Stimulated activated CD4-positive, alpha-beta T cell treated with anti-CD3 and anti-CD28 coated beads, Interleukin-12 subunit alpha, Interleukin-12 subunit beta, amount 100 ng/mL, for 4 hours (primary cell): ENCODE results near the gene ARHGEF28.

Experiments used
- DNase-seq: peaks from one replicate; pipeline ENCODE4 v3.0.0-alpha.2; 2020

The ARHGEF28 gene

DNA sequence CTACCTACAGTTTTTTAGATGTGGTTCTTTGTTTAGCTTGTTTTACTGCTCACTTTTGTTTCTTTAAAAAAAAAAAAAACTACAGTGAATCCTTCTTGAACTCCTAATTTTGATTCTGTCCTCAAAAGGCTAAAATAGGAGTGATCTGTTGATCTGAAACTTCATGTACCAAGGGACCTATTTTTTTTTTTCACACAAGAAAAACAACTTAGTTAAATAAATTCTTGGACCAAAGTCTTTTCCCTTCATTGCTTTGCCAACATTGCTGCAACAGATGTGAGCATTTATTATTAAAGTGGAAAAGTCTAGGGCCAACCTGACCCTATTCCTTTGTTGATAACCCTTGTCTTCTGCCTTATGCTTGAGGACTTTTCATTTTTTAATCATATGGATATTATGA is 236.8 kb downstream of the ARHGEF28 start:
- DNase-seq: no peak

DNA sequence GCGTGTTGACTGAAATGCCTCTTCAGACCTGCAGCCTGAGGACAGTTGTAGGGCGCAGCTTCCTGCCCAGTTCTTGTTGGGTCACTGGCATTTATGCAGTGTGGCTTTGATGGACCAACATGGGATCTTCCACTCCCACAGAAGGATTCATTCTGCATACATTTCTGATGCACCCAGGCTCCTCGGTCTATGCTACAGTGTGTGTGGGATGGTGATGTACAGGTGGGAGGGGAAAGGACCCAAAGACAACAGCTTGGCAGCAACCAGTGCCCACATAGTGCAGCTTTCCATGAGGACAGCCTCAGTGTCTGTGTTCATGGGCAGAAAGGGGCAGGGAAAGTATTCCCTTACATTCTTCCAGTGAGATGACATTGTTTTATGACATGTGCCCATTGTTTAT is 237.9 kb downstream of the ARHGEF28 start:
- DNase-seq: no peak

DNA sequence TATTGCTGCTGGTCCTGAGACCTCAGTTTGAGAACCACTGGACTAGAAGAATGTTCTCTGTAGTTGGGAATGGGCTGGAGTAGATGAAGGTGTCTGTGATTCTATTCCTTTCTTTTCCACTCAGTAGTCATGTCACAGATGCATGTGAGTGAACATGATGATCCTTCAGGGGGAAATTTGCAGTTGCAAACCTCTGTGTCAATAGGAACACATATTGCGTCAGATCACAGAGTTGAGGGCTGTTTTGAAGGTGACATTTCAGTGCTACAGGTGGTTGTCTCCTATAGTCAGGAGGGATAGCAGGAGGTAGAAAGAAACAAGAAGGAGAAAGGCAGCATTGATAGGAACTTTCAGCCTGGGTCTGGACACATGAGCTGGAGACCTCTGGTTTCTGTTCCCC is 239.3 kb downstream of the ARHGEF28 start:
- no peak for DNase-seq

DNA sequence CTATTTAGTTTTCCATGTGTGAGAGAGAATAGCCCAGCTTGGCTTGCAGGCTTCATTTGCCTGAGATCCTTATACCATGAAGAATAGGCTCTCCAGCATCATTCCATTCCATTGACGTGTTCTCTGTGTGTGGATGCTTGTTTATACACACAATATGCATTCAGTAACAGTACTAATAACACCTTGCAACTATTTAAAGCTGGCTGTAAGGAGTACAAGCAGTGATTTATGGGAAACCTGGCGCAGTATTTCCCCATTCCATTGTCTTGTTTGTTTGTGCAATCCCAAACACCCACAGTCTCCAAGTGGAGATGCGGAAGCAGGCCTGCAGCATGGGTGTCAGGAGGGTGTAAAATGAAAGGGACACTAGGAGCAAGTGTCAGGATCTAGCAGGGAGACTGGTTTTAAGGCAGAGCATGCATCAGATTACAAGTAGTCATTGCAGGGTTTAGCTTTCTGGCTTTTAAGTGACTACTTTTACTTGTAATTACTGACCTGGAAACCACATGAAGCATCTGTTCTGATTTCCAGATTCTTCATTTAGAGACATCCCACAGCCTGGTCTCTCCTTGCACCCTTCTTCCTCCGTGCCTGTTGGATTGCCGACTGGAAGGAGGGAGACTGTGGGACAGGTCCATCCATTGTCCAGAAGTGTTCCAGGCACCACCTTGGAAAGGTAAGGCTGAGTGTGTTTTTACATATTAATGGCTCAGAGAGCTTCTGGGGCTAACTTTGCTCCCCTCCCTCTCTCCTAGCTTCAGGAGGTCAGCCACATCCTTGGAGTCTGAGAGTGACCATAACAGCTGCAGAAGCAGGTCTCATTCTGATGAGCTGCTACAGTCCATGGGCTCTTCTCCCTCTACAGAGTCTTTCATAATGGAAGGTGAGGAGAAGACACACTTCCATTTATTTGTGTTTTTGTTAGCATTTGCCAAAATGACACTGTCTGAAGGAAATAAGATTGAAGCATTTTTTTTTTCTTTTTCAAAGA is 241.6 kb downstream of the ARHGEF28 start:
- no peak for DNase-seq

DNA sequence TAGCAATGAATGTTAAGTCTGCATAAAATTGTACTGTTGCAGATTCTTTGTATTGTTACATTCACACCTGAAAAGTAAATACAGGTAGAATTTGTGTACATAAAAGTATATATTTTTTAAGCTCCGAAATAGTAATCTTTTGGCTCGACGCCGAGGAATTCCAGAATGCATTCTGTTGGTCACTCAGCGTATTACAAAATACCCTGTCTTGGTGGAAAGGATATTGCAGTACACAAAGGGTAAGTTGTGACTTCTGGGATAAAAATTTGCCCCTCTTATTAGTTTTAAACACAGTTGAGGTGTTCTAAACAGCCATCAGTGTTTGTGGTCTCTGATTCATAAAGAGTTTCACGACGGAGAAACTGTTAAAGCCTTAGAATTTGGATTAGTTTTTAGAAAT is 257.6 kb downstream of the ARHGEF28 start:
- no peak for DNase-seq

DNA sequence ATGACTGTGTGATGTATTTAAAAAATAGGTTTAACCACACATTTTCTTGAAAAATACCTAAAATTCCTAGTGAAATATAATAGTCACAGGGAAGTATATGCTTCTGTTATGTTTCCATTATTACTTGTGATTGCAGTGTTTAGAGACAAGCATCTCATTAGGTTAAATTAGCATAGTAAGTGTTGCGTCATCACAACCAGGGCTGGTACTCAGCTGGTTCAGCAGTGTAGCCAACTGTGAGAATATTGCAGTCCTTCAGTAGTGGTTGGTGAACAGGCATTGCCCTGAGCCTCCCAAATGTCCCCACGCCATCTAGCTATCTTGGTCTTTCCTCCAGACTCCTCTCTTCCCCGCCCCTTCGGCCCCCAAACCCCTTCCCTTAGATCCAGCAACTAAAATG is 261.7 kb downstream of the ARHGEF28 start:
- no peak for DNase-seq

DNA sequence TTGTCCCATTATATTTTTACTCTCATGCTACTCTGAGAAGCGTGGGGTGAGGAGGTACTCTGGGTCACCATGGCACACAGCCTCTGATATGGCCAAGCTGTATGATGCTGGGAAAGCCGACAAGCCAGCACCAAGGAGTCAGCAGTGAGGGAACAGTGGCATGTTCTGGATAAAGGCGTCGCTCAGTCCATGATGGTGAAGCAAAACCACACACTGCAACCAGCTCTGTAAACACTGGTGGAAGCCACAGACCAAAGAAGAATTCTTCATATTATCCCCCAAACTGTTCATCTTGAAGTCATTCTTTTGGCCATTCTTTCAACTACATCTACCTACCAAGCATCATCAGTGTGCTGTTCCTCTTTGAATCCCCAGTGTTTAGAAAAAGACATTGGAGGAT is 264.6 kb downstream of the ARHGEF28 start:
- no peak for DNase-seq

DNA sequence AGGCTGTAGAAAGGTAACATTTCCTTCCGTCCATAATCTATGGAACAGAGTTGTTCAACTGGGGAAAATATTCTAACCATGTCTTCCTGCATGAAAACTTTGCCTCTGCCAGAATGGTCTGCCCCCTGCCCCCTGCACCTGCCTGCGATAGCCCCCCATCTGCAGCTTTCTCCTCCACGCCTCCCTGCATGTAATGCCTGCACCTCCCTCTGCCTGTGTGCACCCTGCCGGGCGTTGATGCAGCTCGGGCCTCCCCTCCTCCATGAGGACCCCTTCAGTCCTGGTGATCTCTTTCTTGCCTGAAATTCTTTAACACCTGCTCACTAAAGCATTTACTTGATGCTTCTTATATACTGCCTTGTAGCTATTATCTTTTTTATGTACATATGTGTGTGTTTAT is 266.2 kb downstream of the ARHGEF28 start:
- no peak for DNase-seq

DNA sequence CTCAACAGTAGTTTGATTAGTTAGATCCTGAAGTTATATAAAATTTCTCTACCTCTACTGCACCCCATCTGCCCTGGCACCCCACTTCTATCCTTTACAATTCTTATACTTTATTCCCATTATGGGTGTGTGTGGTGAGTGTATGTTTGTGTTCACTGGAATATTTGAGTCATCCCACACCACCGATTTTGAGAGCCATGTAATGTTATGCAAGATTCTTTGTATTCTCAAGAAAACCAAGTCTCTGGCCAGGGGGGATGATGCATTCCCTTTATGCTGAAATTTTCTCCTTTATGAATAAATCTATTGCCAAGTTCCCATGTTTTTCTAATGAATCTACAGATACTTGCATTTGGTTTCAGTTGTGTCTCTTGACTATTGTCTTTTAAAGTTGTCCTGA is 266.8 kb downstream of the ARHGEF28 start:
- no peak for DNase-seq

DNA sequence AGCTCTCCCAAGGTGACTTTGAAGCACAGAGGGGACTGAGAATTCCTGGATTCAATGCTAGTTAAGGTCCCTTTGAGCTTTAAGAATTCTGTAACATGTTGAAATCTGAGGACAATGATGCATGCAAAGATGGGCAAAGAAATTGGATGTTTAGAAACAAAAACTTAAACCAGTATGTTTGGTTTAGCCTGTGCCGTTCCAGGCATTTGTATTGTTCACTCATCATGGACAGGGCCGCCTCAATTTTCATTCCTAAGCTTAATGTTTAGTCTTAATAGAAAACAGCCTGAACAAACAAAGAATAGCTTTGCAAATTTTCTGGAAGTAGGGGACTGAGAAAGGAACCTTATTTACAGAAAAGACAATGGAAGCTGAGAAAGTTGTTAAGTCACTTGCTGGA is 267.8 kb downstream of the ARHGEF28 start:
- no peak for DNase-seq

DNA sequence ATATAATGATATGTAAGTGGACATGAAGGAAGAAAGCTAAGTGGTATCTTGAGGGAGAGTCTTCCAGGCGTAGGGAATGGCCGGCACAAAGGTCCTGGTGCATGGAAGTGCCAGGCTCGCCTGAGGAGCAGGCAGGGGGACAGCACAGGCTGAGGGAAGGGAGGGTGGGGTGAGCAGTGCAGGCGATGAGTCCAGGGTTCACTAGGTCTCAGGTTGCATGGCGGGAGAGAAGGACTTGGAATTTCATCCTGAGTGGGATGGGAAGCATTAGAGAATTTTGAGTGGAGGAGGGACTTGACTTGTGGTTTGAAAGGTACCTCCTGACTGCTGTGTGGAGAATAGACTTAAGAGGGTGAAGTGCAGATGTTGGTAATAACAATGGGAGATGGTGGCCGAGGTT is 268.9 kb downstream of the ARHGEF28 start:
- DNase-seq: no peak

DNA sequence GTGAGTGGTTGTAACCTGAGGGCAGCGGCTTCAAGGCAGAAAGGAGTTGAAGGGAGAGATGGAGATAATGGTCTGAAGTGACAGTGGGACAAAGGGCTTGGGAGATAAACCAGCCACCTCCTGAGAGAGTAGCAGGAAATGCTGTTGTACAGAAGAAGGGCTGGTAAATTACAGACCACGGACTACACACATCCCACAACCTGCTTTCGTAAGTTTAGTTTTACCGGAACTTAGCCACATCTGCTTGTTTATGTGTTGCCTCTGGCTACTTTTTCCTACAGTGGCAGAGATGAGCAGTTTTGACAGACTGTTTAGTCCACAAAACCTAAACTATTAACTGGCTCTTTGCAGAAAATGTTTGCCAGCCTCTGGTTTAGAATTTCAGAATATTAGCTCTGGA is 269.5 kb downstream of the ARHGEF28 start:
- no peak for DNase-seq

DNA sequence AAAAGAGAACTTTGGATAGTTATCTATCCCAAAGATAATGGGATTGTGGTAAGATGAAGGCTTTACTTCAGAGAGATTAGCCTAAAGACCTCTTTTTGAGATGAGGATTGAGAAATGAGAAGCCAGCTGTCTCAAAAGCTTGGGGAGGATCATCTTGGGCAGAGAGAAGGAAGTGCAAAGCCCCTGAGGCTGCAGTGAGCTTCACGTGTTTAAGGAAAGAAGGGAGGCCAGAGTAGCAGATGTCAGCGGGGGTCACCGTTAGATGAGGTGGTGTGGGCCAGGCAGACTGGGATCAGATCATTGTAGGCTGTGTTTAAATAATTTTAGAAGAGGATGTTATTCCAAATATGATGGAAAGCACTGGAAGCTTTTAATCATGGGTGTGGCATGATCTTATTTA is 270.1 kb downstream of the ARHGEF28 start:
- no peak for DNase-seq

DNA sequence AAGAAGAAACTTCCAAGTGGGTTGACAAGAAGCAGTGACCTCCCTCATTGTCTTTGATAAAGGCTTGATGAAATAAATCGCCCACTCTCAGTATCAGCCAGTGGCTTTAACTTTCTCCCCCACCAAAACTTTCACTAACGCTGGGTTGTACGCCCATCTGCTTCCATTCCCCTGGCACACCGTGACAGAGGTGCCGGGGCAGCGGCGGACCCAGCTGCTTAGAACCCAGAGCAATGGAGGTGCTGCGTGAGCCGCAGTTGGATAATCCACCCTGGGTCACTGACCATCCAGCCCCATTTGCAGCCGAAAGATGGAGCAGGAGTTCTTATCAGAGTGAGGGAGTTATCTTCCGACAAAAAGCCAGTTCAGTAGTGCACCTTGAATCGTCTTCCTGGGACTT is 270.7 kb downstream of the ARHGEF28 start:
- no peak for DNase-seq

DNA sequence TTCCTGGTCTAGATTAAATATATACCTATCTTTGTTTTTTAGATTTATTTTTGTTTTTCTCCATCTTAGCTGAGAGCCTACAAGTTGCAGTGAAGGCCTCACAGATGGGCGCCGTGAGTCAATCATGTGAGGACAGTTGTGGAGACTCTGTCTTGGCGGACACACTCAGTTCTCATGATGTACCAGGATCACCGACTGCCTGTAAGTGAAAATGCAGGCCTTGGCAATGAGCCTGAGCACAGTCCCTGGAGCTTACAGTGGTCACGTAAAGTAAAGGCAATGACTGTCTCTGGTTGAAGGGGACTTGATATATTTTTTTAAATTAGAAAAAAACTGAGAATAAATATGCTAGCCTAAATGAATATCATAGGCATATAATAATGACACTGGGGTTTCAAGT is 271.9 kb downstream of the ARHGEF28 start:
- DNase-seq: no peak

DNA sequence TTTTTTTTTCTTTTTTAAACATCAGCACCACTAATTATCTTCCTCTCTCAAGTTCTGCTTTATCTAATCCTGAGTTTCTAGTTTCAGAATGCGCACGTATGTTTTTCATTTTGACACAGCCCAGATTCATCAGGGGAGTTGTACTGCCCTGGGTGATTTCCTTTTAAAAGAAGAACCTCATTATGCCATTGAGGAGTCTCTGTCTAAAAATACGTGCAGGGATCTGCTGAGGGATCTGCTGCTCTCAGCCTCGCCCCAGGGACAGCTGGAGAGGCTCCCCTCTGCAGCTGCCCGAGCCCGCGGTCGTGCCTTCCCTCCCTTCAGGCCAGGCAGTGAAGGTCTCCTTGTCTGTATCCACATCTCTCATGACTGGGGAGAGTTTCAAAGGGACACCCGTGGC is 273.1 kb downstream of the ARHGEF28 start:
- DNase-seq: no peak

DNA sequence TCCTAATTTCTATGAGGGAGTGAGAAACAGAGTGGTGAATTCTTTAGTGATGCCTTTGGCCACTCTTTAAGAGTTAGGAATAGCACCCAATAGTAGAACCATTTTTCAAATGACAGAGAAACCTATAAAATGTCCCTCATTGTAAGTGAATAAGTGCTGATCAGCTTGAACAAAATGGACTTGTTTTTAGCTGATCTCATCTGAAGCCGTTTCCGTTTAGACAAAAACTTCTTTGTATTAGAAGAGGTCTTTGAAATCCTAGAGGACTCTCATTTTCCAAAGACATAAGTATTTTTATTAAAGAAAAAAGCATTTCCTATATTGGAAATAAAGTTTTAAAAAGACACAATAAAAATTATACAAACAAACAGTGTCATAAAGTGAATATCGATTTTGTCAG is 273.9 kb downstream of the ARHGEF28 start:
- DNase-seq: no peak

DNA sequence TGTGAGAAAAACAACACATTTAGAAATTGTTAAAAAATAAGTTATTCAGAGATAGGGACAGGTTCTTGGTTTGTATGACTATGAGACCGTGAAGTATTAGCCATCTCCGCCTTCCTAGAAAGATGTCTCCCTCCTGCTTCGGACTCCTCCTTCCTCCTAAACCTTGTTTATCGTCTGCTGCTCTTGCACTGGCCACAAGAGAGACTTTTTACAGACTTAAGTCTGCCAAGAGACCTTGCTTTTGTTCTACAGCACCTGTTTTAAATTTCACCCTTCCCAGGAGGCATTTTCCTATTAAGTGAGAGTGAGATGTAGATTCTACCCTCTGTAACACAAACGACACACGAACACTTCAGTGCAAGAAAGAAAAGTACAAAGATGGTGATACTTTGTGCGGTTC is 274.6 kb downstream of the ARHGEF28 start:
- no peak for DNase-seq

DNA sequence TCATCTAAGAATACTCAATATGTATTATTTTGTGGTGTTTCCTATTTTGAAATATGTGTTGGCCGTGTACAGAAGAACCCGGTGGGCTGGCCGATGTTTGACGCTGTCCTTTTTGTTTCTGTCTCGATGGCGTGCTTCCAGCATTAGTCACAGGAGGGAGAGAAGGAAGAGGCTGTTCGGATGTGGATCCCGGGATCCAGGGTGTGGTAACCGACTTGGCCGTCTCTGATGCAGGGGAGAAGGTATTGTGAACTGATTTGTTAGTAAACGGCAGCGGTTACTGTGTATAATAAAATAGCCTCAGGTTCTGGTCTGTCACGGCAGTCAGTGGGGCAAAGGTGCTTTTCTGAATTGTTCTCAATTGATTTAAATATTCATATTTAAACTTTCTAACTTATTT is 275.0 kb downstream of the ARHGEF28 start:
- no peak for DNase-seq

DNA sequence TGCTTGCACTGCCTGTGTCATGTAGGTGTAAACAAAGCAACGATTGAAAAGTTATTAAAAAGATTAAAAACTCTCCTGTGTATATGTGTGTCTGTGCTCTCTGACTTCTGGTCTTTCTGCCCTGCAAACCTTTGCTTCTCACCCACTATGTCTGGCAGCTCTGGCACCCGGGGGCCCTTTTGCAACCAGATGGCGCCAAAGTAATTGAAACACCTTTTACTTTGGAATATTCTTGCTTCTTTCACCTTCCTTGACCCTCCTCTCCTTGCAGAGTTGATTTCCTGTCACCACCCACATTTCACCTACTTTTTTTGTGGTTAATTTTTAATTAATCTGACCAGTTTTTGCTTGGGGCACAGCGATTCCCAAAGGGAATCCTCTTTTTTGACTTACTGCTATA is 275.5 kb downstream of the ARHGEF28 start:
- no peak for DNase-seq

DNA sequence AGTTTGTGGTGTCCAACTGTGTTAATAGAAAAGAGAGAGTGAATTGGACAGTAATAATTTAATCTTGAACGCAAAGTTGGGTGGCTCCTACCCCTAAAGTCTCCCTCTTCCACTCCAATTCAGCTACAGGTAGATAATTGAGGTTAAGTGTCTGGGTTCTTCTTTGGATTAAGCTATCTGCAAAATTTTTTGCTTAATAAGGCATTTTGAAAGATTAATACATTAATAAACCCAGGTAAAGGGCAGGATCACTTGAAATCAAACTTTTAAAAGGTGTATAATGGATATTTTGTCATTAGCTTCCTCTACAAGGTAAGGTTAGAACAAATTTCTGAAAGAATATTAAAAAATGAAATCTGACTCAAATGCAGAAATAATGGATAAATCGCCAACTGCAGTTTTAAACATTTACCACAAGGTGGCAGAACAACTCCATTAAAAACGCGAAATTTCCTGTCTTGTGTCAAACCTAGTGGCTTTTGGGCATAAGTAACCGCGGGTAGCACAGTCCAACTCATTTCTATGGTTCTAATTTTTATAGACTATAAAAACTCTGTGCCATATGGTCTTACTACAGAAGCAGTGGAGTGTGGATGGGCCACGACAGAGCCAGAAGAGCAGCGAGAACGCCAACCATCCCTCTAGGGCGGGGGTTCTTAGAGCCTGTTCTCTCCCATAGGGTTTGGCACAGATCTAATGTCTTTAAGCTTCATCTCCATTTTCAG is 276.5 kb downstream of the ARHGEF28 start:
- DNase-seq: no peak

DNA sequence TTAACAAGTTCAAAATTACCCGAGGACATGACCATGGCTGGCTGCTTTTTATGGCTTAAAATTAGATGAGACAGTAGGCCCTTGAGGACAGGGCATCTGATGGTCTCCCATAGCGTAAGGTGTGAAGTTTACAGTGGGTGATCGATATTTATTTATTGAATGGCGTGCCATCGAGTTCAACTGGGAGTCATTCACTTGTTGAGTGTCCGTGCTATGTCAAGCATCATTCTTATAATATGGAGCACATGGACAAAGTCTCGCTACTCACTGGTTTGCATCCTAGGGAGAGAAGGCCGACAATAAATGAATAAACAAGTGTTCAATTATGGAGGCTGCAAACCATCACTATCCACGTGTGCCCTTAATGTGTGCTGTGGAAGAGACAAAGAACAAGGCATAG is 277.2 kb downstream of the ARHGEF28 start:
- DNase-seq: no peak

DNA sequence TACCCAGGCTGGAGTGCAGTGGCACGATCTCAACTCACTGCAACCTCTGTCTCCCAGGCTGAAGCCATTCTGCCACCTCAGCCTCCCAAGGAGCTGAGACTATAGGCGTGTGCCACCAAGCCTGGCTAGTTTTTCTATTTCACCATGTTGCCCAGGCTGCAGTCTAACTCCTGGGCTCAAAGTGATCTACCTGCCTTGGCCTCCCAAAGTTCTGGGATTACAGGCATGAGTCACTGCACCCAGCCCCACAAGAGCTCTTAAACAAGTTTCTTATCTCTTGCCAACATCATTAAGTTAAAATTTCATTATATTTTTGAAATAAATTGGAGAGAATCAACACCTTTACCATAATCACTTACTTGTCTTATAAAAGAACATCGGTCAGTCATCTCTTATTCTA is 280.3 kb downstream of the ARHGEF28 start:
- DNase-seq: no peak

DNA sequence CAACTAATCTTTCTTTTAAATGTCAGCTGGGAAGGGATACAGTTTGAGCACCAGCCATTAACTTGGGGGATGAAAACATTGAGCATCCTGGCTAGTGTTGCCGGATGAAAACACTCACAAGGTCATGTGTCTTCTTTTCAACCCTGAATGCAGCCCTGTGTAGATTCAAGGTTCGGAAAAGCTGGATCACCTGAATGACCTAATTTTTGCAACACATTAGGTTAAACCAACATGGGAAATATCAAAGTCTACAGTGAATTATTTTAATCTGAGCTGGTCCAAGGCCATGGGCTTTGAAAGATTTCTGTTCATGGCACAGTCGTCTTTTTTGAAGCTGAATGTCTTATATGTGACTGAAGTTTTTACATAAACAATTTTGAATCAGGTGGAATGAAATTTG is 281.2 kb downstream of the ARHGEF28 start:
- DNase-seq: no peak
